Heart left ventricle (tissue), 16 donors: ENCODE data around the gene SOX9. TPM values are rescaled to one million over a fixed set of nuclear protein-coding genes. Genes with fewer than 3 reads are reported as not detected.
A peak's percentile ranks its signal among the peaks of the same experiment; 100 is the strongest.

Experiments used
- ATAC-seq, 4 donors: fragments of 200-7000 bp; cut with Tn5 transposase; one replicate each; pipeline ENCODE4 v1.9.1; 2020 to 2022; ENCODE audit warnings: moderate library complexity in 4 of 4, mild to moderate bottlenecking in 3 of 4, moderate number of reproducible peaks in 1 of 4
- DNase-seq, 5 donors: peaks; one replicate each; pipeline ENCODE4 v3.0.0-alpha.2; 2020
- H3K27ac ChIP-seq, 12 donors: fragments of 200-600 bp; sonication (generic) in 4 of 12; one replicate each; pipeline versions ENCODE4 v1.5.0 to v1.8.0; 2016 to 2022; ENCODE audit warnings: mild to moderate bottlenecking in 2 of 12
- H3K27me3 ChIP-seq, 9 donors: fragments of 200-600 bp; sonication (generic) in 2 of 9; one replicate each; pipeline versions ENCODE4 v1.5.1 to v1.8.0; 2016 to 2022; ENCODE audit warnings: mild to moderate bottlenecking in 3 of 9
- H3K36me3 ChIP-seq, 9 donors: fragments of 200-600 bp; sonication (generic) in 2 of 9; one replicate each; pipeline versions ENCODE4 v1.5.0 to v1.8.0; 2018 to 2022; ENCODE audit warnings: mild to moderate bottlenecking in 2 of 9
- H3K4me1 ChIP-seq, 12 donors: fragments of 200-600 bp; sonication (generic) in 4 of 12; one replicate each; pipeline versions ENCODE4 v1.5.0 to v1.8.0; 2016 to 2022; ENCODE audit warnings: mild to moderate bottlenecking in 3 of 12
- H3K4me3 ChIP-seq, 12 donors: fragments of 200-600 bp; sonication (generic) in 4 of 12; one replicate each; pipeline versions ENCODE4 v1.5.0 to v1.8.0; 2017 to 2022; ENCODE audit warnings: mild to moderate bottlenecking in 9 of 12, moderate library complexity in 4 of 12
- H3K9me3 ChIP-seq, 12 donors: fragments of 200-600 bp; sonication (generic) in 4 of 12; one replicate each; pipeline versions ENCODE4 v1.5.0 to v1.8.0; 2016 to 2022; ENCODE audit warnings: mild to moderate bottlenecking in 1 of 12
- POLR2A ChIP-seq, 2 donors: fragments of 450-650 bp; IDR thresholded peaks; one replicate each; pipeline ENCODE4 v1.6.1; 2017; ENCODE audit warnings: antibody characterized with exemption in 2 of 2, mild to moderate bottlenecking in 2 of 2, moderate library complexity in 2 of 2
- WGBS, 4 donors: extraction: QIAGEN DNeasy Blood & Tissue Kit in 2 of 4; methylation state at CpG; one replicate each; pipeline versions ENCODE4 v1.1.5 to v1.1.7; 2013 to 2018; 5-methylcytosine and 5-hydroxymethylcytosine counted together
- intact Hi-C, 10 donors: fragments of 100-400 bp; cut with DNase I; formaldehyde crosslinking; loops; one replicate each; pipeline versions ENCODE4 v1.11.1 to v1.14.2; 2022
- polyA plus RNA-seq, 2 donors: library from polyadenylated mRNA; stranded (reverse); fragments of 200-250 nt; gene quantifications; one replicate each; pipeline ENCODE4 v1.2.3, GENCODE V29; 2013
- total RNA-seq, 9 donors: library from RNA; depleted of rRNA in 2 of 9; stranded (reverse); fragments of >200 nt in 2 of 9; fragmentation: NEBNext Ultra II Directional in 3 of 9; extraction: Animal tissue kit (Norgen Biotek cat#: 25700) in 3 of 9; gene quantifications; one replicate each; pipeline versions ENCODE4 v1.1.0 to v1.2.4, GENCODE V29; 2016 to 2023
- TF ChIP-seq, protein P1 (sequence below), 12 donors: fragments of 200-600 bp; sonication (generic) in 4 of 12; IDR thresholded peaks; one replicate each; pipeline versions ENCODE4 v1.5.0 to v1.8.0; 2018 to 2022; ENCODE audit warnings: antibody characterized with exemption in 12 of 12, mild to moderate bottlenecking in 5 of 12
- donor health status: ischemic (EF 13 %, LVEDD 7.1; RV severe dilation, severe dysfunction).
- donor health status: healthy with polysubstance abuse.
- donor health status: DM: no; HTN: yes; CAD: no.
- donor health status: DM: no; HTN: no; CAD: no.
- donor health status: ischemic (EF 25% LVEDD 6.9; RV normal size, moderate dysfunction).
- donor health status: ischemic (EF 25% LVEDD 5.7; RV mildly dilated, moderate dysfunction).
- donor health status: healthy.
- donor health status: DM: yes; HTN: yes; CAD: no.
- donor health status: ischemic (EF 35%, LVEDD 5.7; RV mildly dilated, moderate dysfunction).
- donor health status: nonischemic (EF 11% LVEDD 7.7; RV severe dilation, severe dysfunction).
- donor health status: DM: yes; HTN: yes; CAD: no.
- donor health status: PGD.
- donor health status: ischemic (EF 29% LVEDD 5.4; RV normal size, mild dysfunction).
- donor health status: nonischemic (EF 23%, LVEDD 6.1; RV moderate dilation, normal function).

SOX9 gene
- total and polyA plus RNA-seq, 11 donors = 7.6 to 19.7 (median 12.8) TPM

DNA sequence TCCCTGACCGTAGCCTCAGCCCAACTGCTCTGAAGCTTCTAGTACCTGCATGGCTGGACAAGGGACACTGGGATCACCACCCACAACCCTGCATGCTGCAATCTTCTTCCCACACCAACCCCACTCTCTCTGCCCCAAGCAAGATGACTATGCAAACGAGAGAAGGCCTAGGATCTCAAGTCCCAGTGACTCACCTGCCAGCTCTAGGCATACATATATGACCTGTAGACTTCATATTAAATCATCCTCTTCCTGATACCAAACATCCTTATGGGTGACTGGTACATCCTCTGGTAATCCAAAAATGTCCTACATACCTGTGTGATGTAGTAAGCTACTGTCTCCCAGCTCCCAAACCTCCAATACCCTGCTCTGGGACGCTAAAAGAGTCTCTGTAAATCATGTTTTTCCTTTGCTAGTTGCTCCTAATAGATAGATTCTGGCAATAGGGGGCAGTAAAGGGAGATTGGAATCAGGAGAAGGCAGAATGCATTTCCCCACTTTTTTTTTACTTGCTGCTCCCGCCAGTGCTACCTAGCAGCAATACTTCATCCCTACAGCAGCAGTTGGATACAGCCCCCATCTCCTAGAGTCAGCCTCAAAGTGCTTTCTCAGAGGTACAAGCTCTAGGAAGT is 43.4 kb upstream of the SOX9 start:
- WGBS, 4 donors = 64 to 74% (median 67%) methylated on average over 4 of the region's 4 CpGs
- H3K4me1 ChIP-seq = no peaks in the 10 kb centered on the region
- H3K27me3 ChIP-seq = peaks cover 0 to 5% (median 0%) of the 10 kb centered on the region in 9 donors
- no peak overlapping the region for H3K27ac ChIP-seq
- ATAC-seq (no peak), DNase-seq (no peak)
- intact Hi-C loops = no loop called here
- no peak for TF ChIP-seq POLR2A (IDR thresholded peaks at IDR 0.05)
- TF ChIP-seq, protein P1, sequence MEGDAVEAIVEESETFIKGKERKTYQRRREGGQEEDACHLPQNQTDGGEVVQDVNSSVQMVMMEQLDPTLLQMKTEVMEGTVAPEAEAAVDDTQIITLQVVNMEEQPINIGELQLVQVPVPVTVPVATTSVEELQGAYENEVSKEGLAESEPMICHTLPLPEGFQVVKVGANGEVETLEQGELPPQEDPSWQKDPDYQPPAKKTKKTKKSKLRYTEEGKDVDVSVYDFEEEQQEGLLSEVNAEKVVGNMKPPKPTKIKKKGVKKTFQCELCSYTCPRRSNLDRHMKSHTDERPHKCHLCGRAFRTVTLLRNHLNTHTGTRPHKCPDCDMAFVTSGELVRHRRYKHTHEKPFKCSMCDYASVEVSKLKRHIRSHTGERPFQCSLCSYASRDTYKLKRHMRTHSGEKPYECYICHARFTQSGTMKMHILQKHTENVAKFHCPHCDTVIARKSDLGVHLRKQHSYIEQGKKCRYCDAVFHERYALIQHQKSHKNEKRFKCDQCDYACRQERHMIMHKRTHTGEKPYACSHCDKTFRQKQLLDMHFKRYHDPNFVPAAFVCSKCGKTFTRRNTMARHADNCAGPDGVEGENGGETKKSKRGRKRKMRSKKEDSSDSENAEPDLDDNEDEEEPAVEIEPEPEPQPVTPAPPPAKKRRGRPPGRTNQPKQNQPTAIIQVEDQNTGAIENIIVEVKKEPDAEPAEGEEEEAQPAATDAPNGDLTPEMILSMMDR (IDR thresholded peaks at IDR 0.05) = no peak
- no peaks in the 10 kb centered on the region for H3K9me3 ChIP-seq
- no peaks in the 10 kb centered on the region for H3K36me3 ChIP-seq
- no peak overlapping the region for H3K4me3 ChIP-seq

DNA sequence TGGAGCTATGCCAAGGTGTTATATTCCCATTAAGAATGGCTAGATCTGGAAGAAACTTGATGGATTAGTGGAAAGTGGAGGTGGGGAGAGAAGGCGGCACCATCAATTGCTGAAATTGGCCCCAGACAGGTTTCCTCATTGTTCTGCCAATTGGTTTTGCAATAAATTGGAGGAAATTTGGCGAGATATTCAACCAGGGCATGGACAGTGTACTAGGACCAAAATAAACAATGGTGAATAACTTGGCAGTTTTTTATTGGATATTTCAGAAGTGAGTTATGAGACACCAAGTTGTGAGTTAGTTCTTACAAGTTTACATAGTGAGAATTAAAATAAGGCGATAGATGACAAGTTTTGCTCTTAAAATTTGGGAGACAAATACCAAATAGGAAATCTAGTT is 41.1 kb upstream of the SOX9 start:
- H3K9me3 ChIP-seq = no peaks in the 10 kb centered on the region
- H3K27ac ChIP-seq = no peak overlapping the region
- no peaks in the 10 kb centered on the region for H3K4me1 ChIP-seq
- DNase-seq = no peak
- intact Hi-C loops = no loop called here
- H3K36me3 ChIP-seq = no peaks in the 10 kb centered on the region
- no peak for ATAC-seq
- TF ChIP-seq, protein P1 (IDR thresholded peaks at IDR 0.05) = no peak
- no peak for TF ChIP-seq POLR2A (IDR thresholded peaks at IDR 0.05)
- H3K27me3 ChIP-seq = peaks cover 0 to 5% (median 0%) of the 10 kb centered on the region in 9 donors
- no peak overlapping the region for H3K4me3 ChIP-seq
- 81 to 88% (median 82%) methylated on average over 3 of the region's 3 CpGs for WGBS, 4 donors

DNA sequence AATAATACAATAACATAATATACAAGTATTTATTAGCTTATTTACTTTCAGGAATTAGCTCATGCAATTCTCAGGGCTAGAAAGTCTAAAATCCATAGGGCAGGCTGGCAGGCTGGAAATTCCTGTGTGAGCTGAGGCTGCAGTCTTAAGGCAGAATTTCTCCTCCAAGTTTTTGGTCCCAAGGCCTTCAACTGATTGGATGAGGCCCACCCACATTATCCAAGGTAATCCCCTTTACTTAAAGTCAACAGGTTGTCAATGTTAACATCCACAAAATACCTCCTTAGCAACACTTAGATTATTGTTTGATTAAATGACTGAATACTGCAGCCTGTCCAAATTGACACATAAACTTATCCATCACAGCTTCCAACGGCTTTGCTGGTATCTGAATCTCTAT is 32.9 kb upstream of the SOX9 start:
- 78 to 90% (median 84%) methylated on average over 1 of the region's 1 CpG for WGBS, 4 donors
- no peaks in the 10 kb centered on the region for H3K27me3 ChIP-seq

DNA sequence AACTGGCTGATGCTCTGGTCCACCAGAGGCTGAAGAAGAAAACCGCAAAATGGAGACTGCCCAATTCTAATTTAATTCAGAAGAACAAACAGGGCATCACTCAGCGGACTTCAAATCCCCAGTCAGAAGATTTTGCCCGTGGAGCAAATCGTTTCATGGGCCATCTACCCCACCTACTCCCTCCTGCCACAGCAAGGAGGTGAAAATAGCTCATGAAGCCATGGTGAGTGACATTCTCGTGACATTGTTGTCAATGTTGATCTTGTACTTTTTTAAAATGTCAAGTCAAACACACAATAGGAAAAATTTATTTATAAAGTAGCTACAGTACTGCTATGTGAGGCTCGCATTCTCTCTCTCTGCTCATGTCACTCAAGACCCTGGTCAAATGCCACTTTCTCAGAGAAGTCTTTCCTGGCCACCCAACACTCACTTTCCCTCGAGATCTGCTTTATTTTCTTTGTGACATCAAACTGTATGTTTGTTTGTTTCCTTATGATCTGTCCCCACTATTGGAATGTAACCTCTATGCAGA is 31.3 kb upstream of the SOX9 start:
- Histone ChIP-seq H3K27ac (peak overlapping the region in 6 of 12 donors; percentile 1 to 59 (median 30)), H3K27me3 (no peaks in the 10 kb centered on the region), H3K36me3 (no peaks in the 10 kb centered on the region), H3K9me3 (no peaks in the 10 kb centered on the region), H3K4me1 (peaks cover 0 to 12% (median 3%) of the 10 kb centered on the region in 12 donors), H3K4me3 (no peak overlapping the region)
- 45 to 61% (median 53%) methylated on average over 7 of the region's 7 CpGs for WGBS, 4 donors
- intact Hi-C loops = no loop called here
- TF ChIP-seq, protein P1 (IDR thresholded peaks at IDR 0.05) = no peak
- TF ChIP-seq POLR2A (IDR thresholded peaks at IDR 0.05) = no peak
- ATAC-seq (peak in 2 of 4 donors; percentile 44 to 63), DNase-seq (no peak)

More for the DNA sequence above, 32.9 kb upstream of the SOX9 start:
- Histone ChIP-seq H3K27ac (no peak overlapping the region), H3K4me3 (no peak overlapping the region), H3K4me1 (peaks cover 0 to 12% (median 3%) of the 10 kb centered on the region in 12 donors), H3K36me3 (no peaks in the 10 kb centered on the region), H3K9me3 (no peaks in the 10 kb centered on the region)
- ATAC-seq (no peak), DNase-seq (no peak)
- TF ChIP-seq POLR2A (IDR thresholded peaks at IDR 0.05) = no peak
- TF ChIP-seq, protein P1 (IDR thresholded peaks at IDR 0.05) = no peak
- intact Hi-C loops = no loop called here
